Measurements from ENCODE around the gene PRADC1.
A peak's percentile ranks its signal among the peaks of the same experiment; 100 is the strongest.
"Not testable (repeated sequence)": the region's sequence is repeated elsewhere in the genome, so short reads cannot be mapped to it uniquely, and the experiment has no call there.

Gene PRADC1

GRCh38 chr2:73233154-73233931 lies at the start of gene PRADC1:
TSS of gene PRADC1 (minus strand) at chr2:73233239. CDS start at chr2:73233160, 79 bp downstream.
- H3K4me3 ChIP-seq (ENCODE audit: low read depth, low read length): peak within 1 kb of the TSS; percentile 95
- peak; percentile 99 for DNase-seq (ENCODE audit: low read depth)

GRCh38 chr2:73281244-73281643 lies 48.2 kb upstream of the PRADC1 start:
- no peak for DNase-seq (ENCODE audit: low read depth)
- no peak overlapping the region for H3K4me3 ChIP-seq (ENCODE audit: low read depth, low read length)

DNA sequence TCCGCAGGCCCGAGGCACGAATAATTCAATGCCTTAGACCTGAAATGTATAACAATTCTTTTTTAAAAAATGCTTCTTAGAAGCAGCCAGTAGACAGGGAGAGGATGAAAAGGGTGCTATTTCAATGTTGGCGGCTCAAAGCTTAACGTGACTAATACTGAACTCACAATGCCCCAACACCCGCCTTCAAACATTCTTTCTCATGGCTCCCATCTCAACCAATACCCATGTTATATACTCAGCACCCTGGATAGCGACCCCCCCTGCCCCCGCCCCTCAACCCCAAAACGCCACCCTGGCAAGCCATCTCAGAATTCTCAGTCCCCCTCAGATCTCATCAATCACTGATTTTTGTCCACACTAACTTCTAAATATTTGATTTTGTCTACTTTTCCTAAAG lies 46.8 kb upstream of the PRADC1 start:
- no peak for DNase-seq (ENCODE audit: low read depth)
- H3K4me3 ChIP-seq (ENCODE audit: low read depth, low read length): no peak overlapping the region

DNA sequence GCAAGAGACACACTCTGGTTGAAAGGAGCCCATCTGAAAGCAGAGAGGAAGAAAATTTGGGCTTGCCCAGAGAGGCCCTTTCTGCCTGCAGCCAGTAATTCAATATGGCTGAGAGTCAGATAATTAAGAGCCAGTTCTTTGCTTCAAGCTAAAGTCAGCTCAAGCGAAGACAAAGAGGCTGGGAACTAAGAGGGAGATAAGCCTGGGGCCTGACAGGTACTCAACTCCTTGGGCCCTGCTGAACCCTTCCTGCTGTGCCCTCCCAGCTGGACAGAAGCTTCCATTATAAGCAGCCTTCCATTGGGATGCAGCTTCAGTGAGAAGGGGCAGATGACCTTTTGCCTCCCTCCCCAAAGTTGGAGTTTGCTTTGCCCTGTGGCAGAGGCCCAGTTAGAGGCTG lies 39.2 kb upstream of the PRADC1 start:
- no peak overlapping the region for H3K4me3 ChIP-seq (ENCODE audit: low read depth, low read length)
- DNase-seq (ENCODE audit: low read depth): no peak

- no peak for DNase-seq (ENCODE audit: low read depth)
- no peak overlapping the region for H3K4me3 ChIP-seq (ENCODE audit: low read depth, low read length)
Measured at GRCh38 chr2:73269686-73270465, 36.8 kb upstream of the PRADC1 start.

DNA sequence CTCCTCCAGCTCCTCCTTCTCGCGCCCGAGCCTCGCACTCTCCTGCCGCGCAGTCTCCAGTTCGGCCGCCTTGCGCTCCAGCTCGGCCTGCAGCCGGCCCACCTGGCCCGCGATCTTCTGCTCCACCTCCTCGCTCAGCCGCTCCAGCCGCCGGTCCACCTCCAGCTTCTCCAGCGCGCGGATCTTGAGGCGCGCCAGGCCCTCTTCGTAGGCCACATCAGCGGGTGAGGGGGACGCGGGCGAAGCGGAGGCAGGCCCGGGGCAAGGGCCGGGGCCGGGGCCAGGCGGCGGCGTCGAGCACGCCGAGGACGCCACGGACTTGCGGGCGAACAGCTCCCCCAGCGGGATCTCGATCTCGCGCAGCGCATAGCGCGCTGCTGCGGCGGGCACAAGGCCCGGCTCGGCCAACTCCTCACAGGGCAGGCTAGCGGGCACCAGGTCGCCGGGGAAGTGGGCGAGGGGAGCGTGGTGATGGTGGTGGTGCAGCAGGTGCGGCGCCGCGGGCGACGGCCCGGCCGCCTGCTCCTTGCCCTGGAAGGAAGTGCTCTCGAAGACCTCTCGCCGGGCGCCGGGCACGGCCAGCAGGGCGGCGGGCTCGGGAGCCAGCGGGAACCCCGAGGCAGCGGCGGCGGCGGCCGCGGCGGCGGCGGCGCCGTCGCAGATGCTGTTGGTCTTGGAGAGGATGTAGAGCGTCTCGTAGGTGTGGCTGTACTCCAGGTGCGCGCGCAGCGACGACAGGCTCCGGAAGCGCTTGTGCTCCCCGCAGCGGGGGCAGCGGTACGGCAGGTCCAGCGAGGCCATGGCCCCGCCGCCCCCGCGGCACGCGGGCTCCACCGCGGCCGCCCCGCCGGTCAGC lies 36.0 kb upstream of the PRADC1 start:
- DNase-seq (ENCODE audit: low read depth): no peak
- H3K4me3 ChIP-seq (ENCODE audit: low read depth, low read length): peak overlapping the region; percentile 18

GRCh38 chr2:73268366-73268829 lies 35.4 kb upstream of the PRADC1 start:
- no peak for DNase-seq (ENCODE audit: low read depth)
- H3K4me3 ChIP-seq (ENCODE audit: low read depth, low read length): peak overlapping the region; percentile 18

GRCh38 chr2:73267008-73267407 lies 34.0 kb upstream of the PRADC1 start:
- DNase-seq (ENCODE audit: low read depth): no peak
- H3K4me3 ChIP-seq (ENCODE audit: low read depth, low read length): no peak overlapping the region

GRCh38 chr2:73266061-73266901 lies 33.2 kb upstream of the PRADC1 start:
- no peak overlapping the region for H3K4me3 ChIP-seq (ENCODE audit: low read depth, low read length)
- DNase-seq (ENCODE audit: low read depth): peak; percentile 17

GRCh38 chr2:73265298-73266060 lies 32.4 kb upstream of the PRADC1 start:
- H3K4me3 ChIP-seq (ENCODE audit: low read depth, low read length): no peak overlapping the region
- no peak for DNase-seq (ENCODE audit: low read depth)

- no peak overlapping the region for H3K4me3 ChIP-seq (ENCODE audit: low read depth, low read length)
- no peak for DNase-seq (ENCODE audit: low read depth)
Measured at GRCh38 chr2:73264783-73265182, 31.7 kb upstream of the PRADC1 start.

DNA sequence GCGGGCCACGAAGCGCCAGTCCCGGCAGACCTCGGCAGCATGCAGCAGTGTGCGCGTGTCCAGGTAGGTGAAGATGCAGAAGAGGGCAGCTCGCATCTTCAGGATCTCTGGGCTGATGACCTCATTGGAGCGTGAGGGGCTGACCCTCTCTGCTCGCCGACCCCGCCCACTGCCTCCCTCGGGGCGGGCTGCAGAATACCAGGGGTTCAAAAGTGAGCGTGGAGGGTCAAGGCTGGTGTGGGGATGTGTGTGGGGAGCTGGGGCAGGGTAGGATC lies 31.2 kb upstream of the PRADC1 start:
- no peak for DNase-seq (ENCODE audit: low read depth)
- no peak overlapping the region for H3K4me3 ChIP-seq (ENCODE audit: low read depth, low read length)

- DNase-seq (ENCODE audit: low read depth): no peak
- no peak overlapping the region for H3K4me3 ChIP-seq (ENCODE audit: low read depth, low read length)
Measured at GRCh38 chr2:73263540-73264331, 30.7 kb upstream of the PRADC1 start.

DNA sequence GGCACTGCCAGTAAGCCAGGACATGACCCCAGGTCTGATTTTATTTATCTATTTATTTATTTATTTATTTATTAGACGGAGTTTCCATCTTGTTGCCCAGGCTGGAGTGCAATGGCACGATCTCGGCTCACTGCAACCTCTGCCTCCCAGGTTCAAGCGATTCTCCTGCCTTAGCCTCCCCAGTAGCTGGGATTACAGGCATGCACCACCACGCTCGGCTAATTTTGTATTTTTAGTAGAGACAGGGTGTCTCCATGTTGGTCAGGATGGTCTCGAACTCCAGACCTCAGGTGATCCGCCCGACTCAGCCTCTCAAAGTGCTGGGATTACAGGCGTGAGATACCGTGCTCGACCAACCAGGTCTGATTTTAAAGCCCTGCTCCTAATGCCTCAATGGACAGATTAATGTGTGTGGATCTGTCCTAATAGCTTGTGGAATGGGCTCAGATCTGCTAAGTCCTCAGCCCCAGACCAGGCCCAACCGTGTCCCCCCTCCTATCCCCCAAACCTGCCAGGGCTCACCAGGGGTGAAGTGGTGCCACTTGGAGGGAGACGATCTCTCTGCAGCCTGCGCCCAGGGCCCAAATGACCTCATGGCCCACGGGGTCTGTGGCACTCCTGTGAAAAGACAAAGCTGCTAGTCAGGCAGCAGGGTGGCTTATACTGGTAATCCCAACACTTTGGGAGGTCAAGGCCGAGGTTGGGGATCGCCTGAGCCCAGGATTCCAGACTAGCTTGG lies 29.8 kb upstream of the PRADC1 start:
- not testable (repeated sequence) for H3K4me3 ChIP-seq (ENCODE audit: low read depth, low read length); DNase-seq (ENCODE audit: low read depth)

- no peak for DNase-seq (ENCODE audit: low read depth)
- H3K4me3 ChIP-seq (ENCODE audit: low read depth, low read length): no peak overlapping the region
Measured at GRCh38 chr2:73262108-73262651, 29.1 kb upstream of the PRADC1 start.

DNA sequence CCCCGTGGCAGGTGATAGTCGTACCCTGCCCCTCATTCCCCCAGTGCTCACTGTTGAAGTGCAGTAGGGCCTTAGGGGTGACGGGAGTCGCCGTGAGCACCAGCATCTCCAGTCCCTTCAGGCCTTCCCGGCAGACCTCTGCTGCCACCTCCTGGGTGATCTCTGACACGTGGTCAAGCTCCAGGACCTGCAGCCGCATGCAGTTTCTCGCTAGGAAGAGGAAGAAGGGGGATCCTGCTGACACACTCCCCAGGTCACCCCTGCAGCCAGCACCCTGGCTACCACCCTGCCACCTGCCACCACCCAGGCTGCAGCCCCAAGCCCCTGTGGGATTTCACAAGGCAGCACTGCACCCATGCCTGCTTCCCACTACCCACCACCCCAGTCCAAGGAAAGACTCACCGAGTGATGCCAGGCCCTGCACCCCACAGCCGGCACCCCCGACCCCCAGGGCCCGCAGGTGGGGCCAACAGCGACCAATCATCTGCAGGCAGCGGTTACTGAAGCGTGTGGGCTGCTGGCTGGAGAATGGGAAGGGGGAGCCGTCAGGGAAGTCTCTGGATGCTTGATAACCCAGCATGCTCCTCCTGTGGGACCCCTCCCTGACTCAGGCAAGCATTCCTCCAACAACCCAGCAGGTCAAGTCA lies 27.4 kb upstream of the PRADC1 start:
- H3K4me3 ChIP-seq (ENCODE audit: low read depth, low read length): no peak overlapping the region
- no peak for DNase-seq (ENCODE audit: low read depth)

All from skeletal muscle cell (primary cell).